Measurements from ENCODE around the gene RASAL2.
"Not testable (repeated sequence)": the region's sequence is repeated elsewhere in the genome, so short reads cannot be mapped to it uniquely, and the experiment has no call there.

RASAL2 gene

GRCh38 chr1:178345807-178346206, 251.9 kb downstream of the RASAL2 start:
- DNase-seq (ENCODE audit: low read depth) = no peak

- DNase-seq (ENCODE audit: low read depth) = no peak
Measured at GRCh38 chr1:178349801-178350200, 255.9 kb downstream of the RASAL2 start.

- not testable (repeated sequence) for DNase-seq (ENCODE audit: low read depth)
Measured at GRCh38 chr1:178351911-178352310, 258.0 kb downstream of the RASAL2 start.

- DNase-seq (ENCODE audit: low read depth) = no peak
Measured at GRCh38 chr1:178352790-178353416, 259.0 kb downstream of the RASAL2 start.

- no peak for DNase-seq (ENCODE audit: low read depth)
Measured at GRCh38 chr1:178353524-178353923, 259.6 kb downstream of the RASAL2 start.

- no peak for DNase-seq (ENCODE audit: low read depth)
Measured at GRCh38 chr1:178354816-178355215, 260.9 kb downstream of the RASAL2 start.

- no peak for DNase-seq (ENCODE audit: low read depth)
Measured at GRCh38 chr1:178356299-178356698, 262.4 kb downstream of the RASAL2 start.

- DNase-seq (ENCODE audit: low read depth) = no peak
Measured at GRCh38 chr1:178358456-178358855, 264.6 kb downstream of the RASAL2 start.

- no peak for DNase-seq (ENCODE audit: low read depth)
Measured at GRCh38 chr1:178360421-178360820, 266.5 kb downstream of the RASAL2 start.

GRCh38 chr1:178361847-178362246, 267.9 kb downstream of the RASAL2 start:
- no peak for DNase-seq (ENCODE audit: low read depth)

GRCh38 chr1:178362747-178363146, 268.8 kb downstream of the RASAL2 start:
- no peak for DNase-seq (ENCODE audit: low read depth)

- DNase-seq (ENCODE audit: low read depth) = no peak
Measured at GRCh38 chr1:178364782-178365181, 270.9 kb downstream of the RASAL2 start.

- no peak for DNase-seq (ENCODE audit: low read depth)
Measured at GRCh38 chr1:178367151-178367550, 273.2 kb downstream of the RASAL2 start.

- no peak for DNase-seq (ENCODE audit: low read depth)
Measured at GRCh38 chr1:178368208-178368607, 274.3 kb downstream of the RASAL2 start.

- DNase-seq (ENCODE audit: low read depth) = no peak
Measured at GRCh38 chr1:178371235-178371634, 277.3 kb downstream of the RASAL2 start.

GRCh38 chr1:178371933-178372388, 278.1 kb downstream of the RASAL2 start:
- no peak for DNase-seq (ENCODE audit: low read depth)

- no peak for DNase-seq (ENCODE audit: low read depth)
Measured at GRCh38 chr1:178374016-178374415, 280.1 kb downstream of the RASAL2 start.

GRCh38 chr1:178376008-178376407, 282.1 kb downstream of the RASAL2 start:
- DNase-seq (ENCODE audit: low read depth) = no peak

- no peak for DNase-seq (ENCODE audit: low read depth)
Measured at GRCh38 chr1:178379807-178380206, 285.9 kb downstream of the RASAL2 start.

GRCh38 chr1:178382372-178382771, 288.5 kb downstream of the RASAL2 start:
- DNase-seq (ENCODE audit: low read depth) = no peak

- no peak for DNase-seq (ENCODE audit: low read depth)
Measured at GRCh38 chr1:178385662-178386061, 291.8 kb downstream of the RASAL2 start.

- DNase-seq (ENCODE audit: low read depth) = peak; percentile 24
Measured at GRCh38 chr1:178388418-178389145, 294.7 kb downstream of the RASAL2 start.

GRCh38 chr1:178389441-178389840, 295.5 kb downstream of the RASAL2 start:
- no peak for DNase-seq (ENCODE audit: low read depth)

GRCh38 chr1:178390280-178390679, 296.4 kb downstream of the RASAL2 start:
- DNase-seq (ENCODE audit: low read depth) = not testable (repeated sequence)

Data from GM04504 (cell line).